ENCODE data around the gene ZNF485.
"Not testable (repeated sequence)": the region's sequence is repeated elsewhere in the genome, so short reads cannot be mapped to it uniquely, and the experiment has no call there.

ZNF485 gene

GRCh38 chr10:43606323-43607198 is at the start of gene ZNF485:
Gene ZNF485 (plus strand): TSS chr10:43606438. CDS start chr10:43607051, 613 bp downstream.
- peak; percentile 46 to 70 (median 54) for DNase-seq (ENCODE audit: low read depth in 3 of 3)

GRCh38 chr10:43557214-43557613 is 49.0 kb upstream of the ZNF485 start:
- no peak for DNase-seq (ENCODE audit: low read depth in 3 of 3)

DNA sequence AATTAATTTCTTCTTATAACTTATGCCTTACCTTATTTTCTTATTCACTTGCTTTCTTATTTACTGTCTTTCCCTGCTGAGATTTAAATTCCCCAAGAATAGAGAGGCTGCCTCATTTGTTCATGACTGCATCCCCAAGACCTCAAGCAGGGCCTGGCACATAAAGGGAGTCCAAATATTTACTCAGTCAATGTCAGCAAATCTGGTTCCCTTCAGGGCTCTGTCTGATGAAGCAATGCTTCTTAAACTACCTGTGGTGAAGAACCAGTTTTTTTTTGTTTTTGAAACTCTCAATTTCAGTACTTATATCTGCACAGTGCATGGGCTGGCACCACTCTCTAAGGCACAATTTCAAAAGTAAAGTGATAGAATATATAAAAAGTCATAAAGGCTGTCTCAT is 36.6 kb upstream of the ZNF485 start:
- DNase-seq (ENCODE audit: low read depth in 3 of 3), result no peak

GRCh38 chr10:43570971-43571370 is 35.3 kb upstream of the ZNF485 start:
- DNase-seq (ENCODE audit: low read depth in 3 of 3), result no peak

DNA sequence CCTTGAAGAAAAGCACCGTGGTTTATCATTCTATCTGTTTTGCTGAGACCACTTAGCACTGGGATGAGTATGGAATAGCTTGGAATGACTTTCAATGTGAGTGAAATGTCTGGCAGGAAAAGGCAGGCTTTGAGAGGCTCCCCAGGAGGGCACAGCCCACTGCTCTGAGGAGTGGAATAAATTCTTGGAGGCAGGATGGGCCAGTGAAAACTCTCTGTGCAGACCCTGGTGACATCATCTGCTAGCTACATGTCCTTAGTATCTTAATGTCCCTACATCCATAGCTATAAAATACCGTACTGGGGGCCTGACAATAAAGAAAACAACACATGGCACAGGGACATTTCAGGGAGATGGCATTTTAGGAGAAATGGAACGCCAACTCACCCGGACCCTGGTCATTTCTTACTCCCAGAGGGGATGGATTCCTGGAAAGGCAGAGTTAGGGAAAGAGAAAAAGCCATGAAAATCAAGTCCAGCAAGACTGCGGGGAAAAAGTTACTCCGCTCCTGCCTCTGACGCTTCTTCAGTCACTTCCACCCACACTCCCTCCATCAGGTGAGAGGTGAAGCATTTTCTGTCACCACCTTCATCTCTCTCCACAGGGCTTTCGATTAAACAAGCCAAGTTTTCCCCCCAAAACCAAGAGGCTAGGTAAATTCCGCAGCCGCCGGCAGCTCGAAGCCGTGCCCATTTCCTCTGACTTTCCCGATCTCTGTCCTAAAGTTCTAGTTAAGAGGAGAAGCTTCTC is 32.8 kb upstream of the ZNF485 start:
- no peak for DNase-seq (ENCODE audit: low read depth in 3 of 3)

DNA sequence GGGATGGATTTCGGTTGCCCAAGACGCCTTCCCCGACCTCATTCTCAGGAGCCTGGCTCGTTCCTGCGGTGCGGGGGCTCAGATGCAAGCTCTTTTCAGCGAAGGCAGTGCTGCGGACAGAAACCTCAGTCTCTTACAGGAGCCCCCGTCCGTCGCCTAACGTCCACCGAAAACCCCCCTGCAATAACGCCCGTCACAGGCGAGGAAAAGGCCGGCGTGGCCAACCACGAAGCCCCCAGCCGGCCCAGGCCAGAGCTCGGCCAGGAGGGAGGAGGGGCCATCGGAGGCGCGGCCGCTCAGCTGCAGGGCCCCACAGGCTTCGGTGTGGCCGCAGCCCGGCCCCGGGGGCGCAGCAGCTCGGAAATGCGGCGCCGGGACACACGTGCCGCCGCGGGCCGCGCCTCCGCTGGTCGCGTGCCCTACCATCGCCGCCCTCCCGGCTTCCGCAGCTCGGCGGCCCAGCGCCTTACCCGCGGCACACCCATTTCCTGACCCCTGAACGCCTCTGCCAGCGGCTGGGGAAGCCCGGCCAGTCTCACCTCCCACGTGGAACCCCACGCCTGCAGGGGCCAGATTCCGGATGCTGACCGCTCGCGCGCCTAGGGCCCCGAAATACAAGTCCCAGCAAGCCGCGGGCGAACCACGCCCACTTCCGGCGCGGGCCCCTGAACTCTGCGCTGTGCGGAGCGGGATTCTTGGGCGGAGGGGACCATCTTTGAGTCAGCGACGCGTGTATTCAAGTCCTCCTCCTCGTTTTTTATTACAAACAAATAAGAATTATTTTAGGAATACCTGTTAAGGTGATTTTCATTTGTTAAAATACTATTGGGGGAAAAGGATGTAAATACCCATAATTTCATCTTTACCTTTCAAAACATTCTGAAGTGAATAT is 32.0 kb upstream of the ZNF485 start, which contains the start of gene ZNF239:
TSS of gene ZNF239 (minus strand) at position 616 of the 892 bp plus-strand sequence. CDS start 16,537 bp downstream, outside the sequence.
- DNase-seq (ENCODE audit: low read depth in 3 of 3), result peak; percentile 73 to 85 (median 76)

DNA sequence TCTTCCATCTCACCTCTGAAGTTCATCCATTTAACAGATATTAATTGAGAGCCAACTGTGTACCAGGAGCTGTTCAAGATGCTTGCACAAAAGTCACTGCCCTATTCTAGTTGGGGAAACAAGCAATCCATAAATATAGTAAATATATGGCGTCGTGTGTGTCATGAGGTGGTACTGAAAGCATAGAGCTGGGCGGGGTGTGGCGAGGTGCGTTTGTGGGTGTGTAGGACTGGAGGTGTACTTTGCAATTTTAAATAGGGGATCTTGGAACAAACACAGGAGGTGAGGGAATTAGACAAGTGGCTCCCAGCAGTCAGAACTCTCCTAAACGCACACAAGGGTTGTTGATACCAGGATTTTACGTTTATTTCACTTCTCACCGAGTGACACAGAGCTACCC is 31.3 kb upstream of the ZNF485 start:
- DNase-seq (ENCODE audit: low read depth in 3 of 3), result no peak

- DNase-seq (ENCODE audit: low read depth in 3 of 3), result no peak
Measured at GRCh38 chr10:43576062-43576461, 30.2 kb upstream of the ZNF485 start.

GRCh38 chr10:43576580-43576979 is 29.7 kb upstream of the ZNF485 start:
- DNase-seq (ENCODE audit: low read depth in 3 of 3), result no peak

DNA sequence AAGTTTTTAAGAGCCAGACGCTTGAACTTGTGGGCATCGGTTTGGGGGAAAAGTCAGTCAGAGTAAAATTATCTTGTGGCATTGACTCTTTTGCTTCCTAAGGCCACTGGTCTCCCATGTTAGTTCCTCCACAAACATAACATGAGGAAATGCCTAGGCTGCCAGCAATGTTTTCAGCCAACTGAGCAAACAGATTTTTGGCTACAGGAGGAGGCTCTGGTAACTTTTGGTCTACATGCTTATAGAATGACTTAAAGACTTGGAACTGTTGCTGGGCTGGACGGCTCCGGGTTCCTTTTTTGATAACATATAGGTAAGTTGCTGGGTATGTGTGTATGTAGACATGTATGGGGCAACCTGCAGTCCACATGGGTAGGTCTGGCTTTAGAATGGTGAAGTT is 22.2 kb upstream of the ZNF485 start:
- no peak for DNase-seq (ENCODE audit: low read depth in 3 of 3)

DNA sequence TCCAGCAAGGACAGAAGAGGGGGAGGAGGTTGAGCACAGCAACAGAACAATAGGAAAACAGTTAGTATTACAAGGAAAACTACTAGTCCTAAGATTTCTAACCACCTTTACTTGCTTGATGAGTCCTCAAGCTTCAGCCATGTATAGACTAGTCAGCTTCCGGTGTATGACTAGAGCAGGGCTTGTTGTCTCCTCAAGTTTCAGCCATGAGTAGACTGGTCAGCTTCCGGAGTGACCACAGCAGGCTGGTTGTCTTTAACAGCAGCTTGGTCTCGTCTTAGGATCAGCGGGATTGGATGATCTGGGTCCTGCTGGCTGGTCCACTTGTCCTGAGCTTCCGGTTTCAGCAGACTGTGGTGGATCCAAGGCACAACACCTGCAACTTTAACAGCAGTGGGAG is 21.2 kb upstream of the ZNF485 start:
- no peak for DNase-seq (ENCODE audit: low read depth in 3 of 3)

GRCh38 chr10:43585981-43586729 is 20.1 kb upstream of the ZNF485 start:
- DNase-seq (ENCODE audit: low read depth in 3 of 3), result no peak

GRCh38 chr10:43586730-43587115 is 19.5 kb upstream of the ZNF485 start:
- DNase-seq (ENCODE audit: low read depth in 3 of 3), result not testable (repeated sequence)

DNA sequence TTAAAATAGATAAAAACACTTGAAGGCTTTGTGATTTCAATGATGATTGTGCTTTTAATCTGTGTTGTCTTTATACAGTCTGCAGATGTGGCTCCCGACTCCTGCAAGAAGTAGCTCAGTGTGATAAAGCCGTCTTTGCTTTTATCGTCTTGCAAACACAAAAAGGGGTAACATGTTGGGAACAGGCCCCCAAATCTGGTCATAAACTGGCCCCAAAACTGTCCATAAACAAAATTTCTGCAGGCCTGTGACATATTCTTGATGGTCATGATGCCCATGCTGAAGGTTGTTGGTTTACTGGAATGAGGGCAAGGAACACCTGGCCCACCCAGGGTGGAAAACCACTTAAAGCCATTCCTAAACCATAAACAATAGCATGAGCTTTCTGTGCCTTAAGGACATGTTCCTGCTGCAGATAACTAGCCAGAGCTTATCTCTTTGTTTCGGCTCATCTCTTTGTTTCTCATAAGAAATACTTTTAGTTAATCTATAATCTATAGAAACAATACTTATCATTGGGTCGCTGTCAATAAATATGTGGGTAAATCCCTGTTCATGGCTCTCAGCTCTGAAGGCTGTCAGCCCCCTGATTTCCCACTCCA is 14.8 kb upstream of the ZNF485 start:
- no peak for DNase-seq (ENCODE audit: low read depth in 3 of 3)

DNA sequence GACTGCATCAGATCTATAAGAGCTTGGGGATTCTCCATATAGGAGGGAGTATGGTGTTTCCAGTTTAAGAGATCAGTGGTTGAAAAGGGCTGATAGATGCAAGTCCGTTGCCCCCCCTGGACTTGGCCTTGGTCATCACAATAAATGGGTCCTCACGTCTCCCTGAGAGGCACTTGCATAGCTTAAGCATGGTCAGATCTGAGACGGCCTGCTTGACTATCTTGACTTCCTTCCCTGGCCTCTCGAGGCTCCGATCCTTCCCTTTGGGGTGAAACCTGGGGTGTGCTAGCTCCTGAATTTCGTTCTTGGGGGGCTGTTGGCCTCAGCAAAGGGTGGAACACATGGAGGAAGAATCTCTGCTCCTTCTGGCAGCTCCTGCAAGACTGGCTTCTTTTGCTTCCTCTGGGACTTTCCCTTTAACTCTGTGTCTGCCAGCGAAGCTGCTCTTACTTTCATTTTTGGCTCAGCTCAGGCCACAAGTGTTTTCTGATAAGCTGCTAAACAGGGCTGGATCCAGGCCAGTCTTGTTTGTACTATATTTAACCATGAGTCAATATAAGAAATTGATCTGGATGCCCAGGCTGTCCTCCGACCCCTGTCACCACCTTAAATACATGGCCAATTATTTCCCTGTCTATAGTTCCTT is 11.2 kb upstream of the ZNF485 start:
- peak in 1 of 3 experiments; percentile 39 for DNase-seq (ENCODE audit: low read depth in 3 of 3)

DNA sequence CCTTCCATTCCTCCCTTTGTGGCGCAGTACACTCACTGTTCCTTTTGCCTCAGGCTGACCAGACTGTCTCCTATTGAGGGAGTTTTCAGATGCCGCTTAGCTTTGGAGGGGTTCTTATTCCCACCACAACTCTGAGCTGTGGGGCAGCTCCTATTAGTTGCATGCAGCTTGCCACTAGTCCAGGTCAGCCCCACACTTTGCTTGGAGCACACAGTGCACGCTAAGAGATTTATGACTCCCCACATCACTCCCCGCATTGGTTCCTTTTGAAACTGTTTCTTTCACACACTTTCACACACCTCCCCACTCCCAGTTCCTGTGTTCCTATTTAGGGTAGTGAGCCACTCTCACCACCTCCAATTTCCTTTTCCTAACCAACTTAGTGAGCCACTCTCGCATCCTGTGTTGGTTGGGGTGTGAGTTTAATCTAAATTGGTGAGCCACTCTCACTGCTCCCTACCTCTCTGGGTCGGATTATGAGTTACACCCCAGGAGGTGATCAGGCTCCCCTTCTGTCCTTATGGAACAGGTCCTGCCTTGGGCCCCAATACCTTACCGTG is 10.4 kb upstream of the ZNF485 start:
- no peak for DNase-seq (ENCODE audit: low read depth in 3 of 3)

DNA sequence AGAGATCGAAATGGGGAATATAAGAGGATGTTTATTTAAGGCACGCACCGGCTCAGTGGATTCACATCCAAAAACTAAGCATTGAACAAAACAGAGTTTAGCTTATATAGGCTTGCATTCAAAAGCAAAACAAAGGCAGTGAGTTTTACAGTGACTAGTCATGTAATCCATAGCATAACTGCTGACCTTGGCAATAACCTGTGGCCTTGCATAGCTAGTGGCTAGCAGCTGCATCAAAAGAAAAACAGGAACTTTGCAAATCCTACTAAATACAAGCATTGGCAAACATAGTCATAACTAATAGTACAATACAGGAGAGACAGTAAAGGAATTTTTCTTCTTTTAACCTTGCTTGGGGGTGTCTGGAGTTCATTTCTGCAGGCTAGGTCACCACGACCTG is 9.7 kb upstream of the ZNF485 start:
- DNase-seq (ENCODE audit: low read depth in 3 of 3), result no peak

- no peak for DNase-seq (ENCODE audit: low read depth in 3 of 3)
Measured at GRCh38 chr10:43598446-43598845, 7.8 kb upstream of the ZNF485 start.

DNA sequence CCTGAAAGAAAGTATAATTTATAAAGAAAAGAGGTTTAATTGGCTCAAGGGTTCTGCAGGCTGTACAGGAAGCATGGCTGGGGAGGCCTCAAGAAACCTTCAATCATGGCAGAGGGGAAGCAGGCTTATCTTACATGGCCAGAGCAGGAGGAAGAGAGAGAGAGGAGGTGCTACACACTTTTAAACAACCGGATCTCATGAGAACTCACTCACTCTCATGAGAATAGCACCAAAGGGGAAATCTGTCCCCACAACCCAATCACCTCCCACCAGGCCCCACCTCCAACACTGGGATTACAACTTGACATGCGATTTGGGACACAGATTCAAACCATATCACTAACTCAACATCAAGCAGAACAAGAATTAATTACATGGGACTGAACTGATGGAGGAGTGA is 6.9 kb upstream of the ZNF485 start:
- DNase-seq (ENCODE audit: low read depth in 3 of 3), result no peak

DNA sequence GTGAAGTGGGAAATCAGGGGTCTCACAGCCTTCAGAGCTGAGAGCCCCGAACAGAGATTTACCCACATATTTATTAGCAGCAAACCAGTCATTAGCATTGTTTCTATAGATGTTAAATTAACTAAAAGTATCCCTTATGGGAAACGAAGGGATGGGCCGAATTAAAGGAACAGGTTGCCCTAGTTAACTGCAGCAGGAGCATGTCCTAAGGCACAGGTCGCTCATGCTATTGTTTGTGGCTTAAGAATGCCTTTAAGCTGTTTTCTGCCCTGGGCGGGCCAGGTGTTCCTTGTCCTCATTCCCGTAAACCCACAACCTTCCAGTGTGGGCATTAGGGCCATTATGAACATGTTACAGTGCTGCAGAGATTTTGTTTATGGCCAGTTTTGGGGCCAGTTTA is 4.7 kb upstream of the ZNF485 start:
- not testable (repeated sequence) for DNase-seq (ENCODE audit: low read depth in 3 of 3)
